IMR-90 (cell line): Measurements from ENCODE around the gene TAS2R30. TPM values are rescaled to one million over a fixed set of nuclear protein-coding genes. Genes with fewer than 3 reads are reported as not detected.

Experiments used
- ATAC-seq: fragments of 200-7000 bp; cut with Tn5 transposase; 2 replicates; pipeline ENCODE4 v1.9.1; 2020; ENCODE audit warnings: low read depth, mild to moderate bottlenecking, moderate library complexity
- BruUV-seq: library from RNA; stranded (reverse); fragments of 400-500 nt; replicated peaks from 2 replicates; lab custom pipeline; 2021; lab: Mats Ljungman, UMichigan
- CTCF ChIA-PET: fragments of 300-600 bp; formaldehyde crosslinking; extraction: SDS; loops from one replicate; lab custom pipeline; 2021; ENCODE audit warnings: antibody characterized with exemption; lab: Yijun Ruan, JAX
- POLR2A ChIA-PET: fragments of 300-600 bp; sonication (Branson Sonifier 250); formaldehyde crosslinking; loops from one replicate; lab custom pipeline; 2022; ENCODE audit warnings: antibody characterized with exemption; ENCODE audit not compliant: unreplicated experiment; lab: Charles Lee
- DNase-seq: peaks from one replicate; pipeline ENCODE4 v3.0.0; 2013
- H2AFZ ChIP-seq: replicated peaks from 2 replicates; pipeline ENCODE3; 2013; ENCODE audit warnings: low read length, mild to moderate bottlenecking; ENCODE audit not compliant: poor library complexity
- H2AK5ac ChIP-seq: 2 replicates; pipeline ENCODE4 v1.6.1; 2013; ENCODE audit warnings: low read depth, low read length, inconsistent platforms
- H2AK9ac ChIP-seq: replicated peaks from 2 replicates; pipeline ENCODE3; 2013; ENCODE audit warnings: mild to moderate bottlenecking, low read depth, low read length, moderate library complexity; ENCODE audit not compliant: poor library complexity
- H2BK120ac ChIP-seq: 2 replicates; pipeline ENCODE4 v1.6.1; 2013; ENCODE audit warnings: low read depth, low read length, inconsistent platforms
- H2BK15ac ChIP-seq: 3 replicates; pipeline ENCODE4 v1.6.1; 2013; ENCODE audit warnings: low read depth, low read length, inconsistent platforms
- H2BK20ac ChIP-seq: 2 replicates; pipeline ENCODE4 v1.6.1; 2013; ENCODE audit warnings: low read depth, mild to moderate bottlenecking, inconsistent platforms, low read length, moderate library complexity
- H2BK5ac ChIP-seq: 2 replicates; pipeline ENCODE4 v1.6.1; 2013; ENCODE audit warnings: mild to moderate bottlenecking, low read depth, low read length, inconsistent platforms; ENCODE audit not compliant: poor library complexity, severe bottlenecking
- H3K14ac ChIP-seq: replicated peaks from 2 replicates; pipeline ENCODE4 v1.6.1; 2013; ENCODE audit warnings: low read depth, low read length, inconsistent platforms
- H3K18ac ChIP-seq: 2 replicates; pipeline ENCODE4 v1.6.1; 2013; ENCODE audit warnings: low read depth, low read length, control low read depth
- H3K23ac ChIP-seq: 2 replicates; pipeline ENCODE4 v1.6.1; 2013; ENCODE audit warnings: low read depth, low read length, inconsistent platforms
- H3K27ac ChIP-seq: 2 replicates; pipeline ENCODE4 v1.5.1; 2013; ENCODE audit warnings: mild to moderate bottlenecking, control low read depth, low read length; ENCODE audit not compliant: insufficient read depth
- H3K27me3 ChIP-seq: 2 replicates; pipeline ENCODE4 v1.6.1; 2013; ENCODE audit warnings: low read length; ENCODE audit not compliant: control insufficient read depth, insufficient read depth
- H3K36me3 ChIP-seq: 2 replicates; pipeline ENCODE4 v1.6.1; 2013; ENCODE audit warnings: low read length, mixed read lengths; ENCODE audit not compliant: control insufficient read depth, insufficient read depth
- H3K4ac ChIP-seq: 2 replicates; pipeline ENCODE4 v1.6.1; 2013; ENCODE audit warnings: low read depth, low read length, inconsistent platforms
- H3K4me1 ChIP-seq: 2 replicates; pipeline ENCODE4 v1.6.1; 2013; ENCODE audit warnings: low read length, mixed read lengths; ENCODE audit not compliant: control insufficient read depth, insufficient read depth
- H3K4me2 ChIP-seq: 2 replicates; pipeline ENCODE4 v1.6.1; 2013; ENCODE audit warnings: low read depth, mild to moderate bottlenecking, control low read depth, low read length, moderate library complexity
- H3K4me3 ChIP-seq: 2 replicates; pipeline ENCODE4 v1.5.1; 2013; ENCODE audit warnings: low read depth, mild to moderate bottlenecking, control low read depth, low read length, moderate library complexity; ENCODE audit not compliant: insufficient read depth
- H3K56ac ChIP-seq: 2 replicates; pipeline ENCODE4 v1.6.1; 2013; ENCODE audit warnings: low read length, inconsistent platforms; ENCODE audit not compliant: insufficient read depth; ENCODE audit errors: extremely low read depth
- H3K79me1 ChIP-seq, 2 experiments: 2 replicates each; pipeline ENCODE4 v1.6.1; 2013; ENCODE audit warnings: low read length in 2 of 2, inconsistent platforms in 1 of 2, low read depth in 1 of 2
- H3K9ac ChIP-seq: 2 replicates; pipeline ENCODE4 v1.6.1; 2013; ENCODE audit warnings: low read depth, low read length, control low read depth
- H3K9me1 ChIP-seq: 2 replicates; pipeline ENCODE4 v1.6.1; 2013; ENCODE audit warnings: low read length, inconsistent platforms; ENCODE audit not compliant: insufficient read depth
- H3K9me3 ChIP-seq: 2 replicates; pipeline ENCODE4 v1.6.1; 2013; ENCODE audit warnings: low read length; ENCODE audit not compliant: control insufficient read depth, insufficient read depth
- H4K20me1 ChIP-seq: 2 replicates; pipeline ENCODE4 v1.6.1; 2013; ENCODE audit warnings: low read length, inconsistent platforms; ENCODE audit not compliant: insufficient read depth
- H4K5ac ChIP-seq: 2 replicates; pipeline ENCODE4 v1.6.1; 2013; ENCODE audit warnings: mild to moderate bottlenecking, low read depth, low read length, control low read depth
- H4K8ac ChIP-seq, 2 experiments: 2 replicates each; pipeline ENCODE4 v1.6.1; 2013; ENCODE audit warnings: low read depth in 2 of 2, low read length in 2 of 2, control low read depth in 1 of 2, inconsistent platforms in 1 of 2
- H4K91ac ChIP-seq: 2 replicates; pipeline ENCODE4 v1.6.1; 2013; ENCODE audit warnings: low read depth, low read length, inconsistent platforms; ENCODE audit not compliant: insufficient read depth
- BHLHE40 ChIP-seq: fragments of 150-350 bp; IDR thresholded peaks from 2 replicates; pipeline ENCODE4 v1.6.1; 2016; ENCODE audit warnings: mild to moderate bottlenecking, low read depth, low read length
- CEBPB ChIP-seq: IDR thresholded peaks from 2 replicates; pipeline ENCODE4 v1.6.1; 2012; ENCODE audit warnings: low read depth, low read length, improper control_type of control experiment
- CHD1 ChIP-seq: IDR thresholded peaks from 2 replicates; pipeline ENCODE4 v1.6.1; 2012; ENCODE audit warnings: low read depth, low read length, improper control_type of control experiment
- CTCF ChIP-seq: conservative IDR thresholded peaks from 2 replicates; pipeline ENCODE4 v1.5.1; 2012; ENCODE audit warnings: mild to moderate bottlenecking, low read depth, low read length, improper control_type of control experiment
- ELK1 ChIP-seq: fragments of 150-350 bp; IDR thresholded peaks from 2 replicates; pipeline ENCODE4 v1.6.1; 2016; ENCODE audit warnings: low read depth, mild to moderate bottlenecking, low read length, moderate library complexity, borderline replicate concordance
- FOS ChIP-seq: fragments of 150-350 bp; IDR thresholded peaks from 2 replicates; pipeline ENCODE4 v1.6.1; 2016; ENCODE audit warnings: low read depth, low read length
- MAFK ChIP-seq: IDR thresholded peaks from 2 replicates; pipeline ENCODE4 v1.6.1; 2012; ENCODE audit warnings: low read depth, low read length, improper control_type of control experiment
- MXI1 ChIP-seq: IDR thresholded peaks from 2 replicates; pipeline ENCODE4 v1.6.1; 2012; ENCODE audit warnings: low read depth, mild to moderate bottlenecking, low read length, moderate library complexity, borderline replicate concordance
- NFE2L2 ChIP-seq: fragments of 150-350 bp; IDR thresholded peaks from 2 replicates; pipeline ENCODE4 v1.6.1; 2016; ENCODE audit warnings: low read depth, mild to moderate bottlenecking, low read length
- POLR2A ChIP-seq: IDR thresholded peaks from 2 replicates; pipeline ENCODE4 v1.6.1; 2012; ENCODE audit warnings: mild to moderate bottlenecking, low read depth, low read length
- RAD21 ChIP-seq: IDR thresholded peaks from 2 replicates; pipeline ENCODE4 v1.6.1; 2012; ENCODE audit warnings: low read length, improper control_type of control experiment
- RCOR1 ChIP-seq: IDR thresholded peaks from 2 replicates; pipeline ENCODE4 v1.6.1; 2012; ENCODE audit warnings: mild to moderate bottlenecking, low read length, improper control_type of control experiment; ENCODE audit not compliant: insufficient replicate concordance
- RFX5 ChIP-seq: IDR thresholded peaks from 2 replicates; pipeline ENCODE4 v1.8.0; 2012; ENCODE audit warnings: low read depth, mild to moderate bottlenecking, low read length, moderate library complexity
- USF2 ChIP-seq: fragments of 150-350 bp; IDR thresholded peaks from 2 replicates; pipeline ENCODE4 v1.6.1; 2017; ENCODE audit warnings: mild to moderate bottlenecking, antibody characterized with exemption, low read length, low read depth
- dilution Hi-C: fragments of 300-500 bp; cut with HindIII; formaldehyde crosslinking; loops from one replicate; pipeline ENCODE4 v1.14.3; 2018; ENCODE audit warnings: low sequenced_read_pairs; ENCODE audit not compliant: unreplicated experiment
- in situ Hi-C: fragments of 300-500 bp; cut with MboI; formaldehyde crosslinking; loops from 3 replicates; pipeline ENCODE4 v1.14.3; 2019; ENCODE audit warnings: low sequenced_read_pairs, inconsistent platforms, mixed read lengths
- intact Hi-C: fragments of 100-400 bp; cut with micrococcal nuclease; formaldehyde crosslinking; loops from 2 replicates; pipeline ENCODE4 v1.10.0; 2022
- polyA plus RNA-seq, 3 experiments: library from polyadenylated mRNA; depleted of rRNA; stranded (reverse); fragments of >200 nt; gene quantifications; 2 replicates each; pipeline ENCODE4 v1.2.3, GENCODE V29; 2012; ENCODE audit warnings: low replicate concordance in 1 of 3
- total RNA-seq: library from RNA; depleted of rRNA; stranded (reverse); fragments of >200 nt; gene quantifications from 2 replicates; pipeline ENCODE4 v1.2.3, GENCODE V29; 2012

Gene TAS2R30
- total and polyA plus RNA-seq, 2 of the 4 experiments (the other 2 are of a cell fraction) = 0.03 to 5.0 TPM

- dilution Hi-C loops = loop anchor here (25.0 kb wide), 1 partner anchor 396 kb away; no protein-coding TSS in a partner anchor
- CTCF ChIA-PET = interaction anchor here (0.6 kb wide), 1 partner anchor 11 kb away, joined by 3 read pairs; no protein-coding TSS in a partner anchor
Observed at GRCh38 chr12:11183011-11183410, 48.6 kb upstream of the TAS2R30 start.

More at GRCh38 chr12:11183011-11183410, 48.6 kb upstream of the TAS2R30 start:
- DNase-seq (no peak), ATAC-seq (no peak)
- H2BK120ac ChIP-seq = no peak overlapping the region
- H3K4me3 ChIP-seq = no peak overlapping the region
- H2BK15ac ChIP-seq = no peak overlapping the region
- no peak overlapping the region for H4K8ac ChIP-seq
- H3K18ac ChIP-seq = no peak overlapping the region
- in situ Hi-C loops = no loop called here
- no peaks in the 10 kb centered on the region for H3K9me1 ChIP-seq
- H2BK20ac ChIP-seq = no peak overlapping the region
- no peak overlapping the region for H3K4ac ChIP-seq
- H3K56ac ChIP-seq = no peak overlapping the region
- no peak overlapping the region for H2AFZ ChIP-seq
- no peak overlapping the region for H3K9ac ChIP-seq
- H2AK5ac ChIP-seq = no peak overlapping the region
- POLR2A ChIA-PET = no interaction called here
- H3K4me2 ChIP-seq = no peak overlapping the region
- H3K27me3 ChIP-seq = no peaks in the 10 kb centered on the region
- no peaks in the 10 kb centered on the region; a peak in 1 of 4 replicates for H3K79me1 ChIP-seq
- no peaks in the 10 kb centered on the region for H3K36me3 ChIP-seq
- H4K5ac ChIP-seq = no peak overlapping the region
- H4K20me1 ChIP-seq = no peaks in the 10 kb centered on the region
- no peak overlapping the region for H2BK5ac ChIP-seq
- H2AK9ac ChIP-seq = no peak overlapping the region
- TF ChIP-seq MXI1 (no peak), CEBPB (no peak), USF2 (no peak), CTCF (no peak), MAFK (no peak), BHLHE40 (no peak), RCOR1 (no peak), RAD21 (no peak), POLR2A (no peak), FOS (no peak), ELK1 (no peak), RFX5 (no peak), NFE2L2 (no peak), CHD1 (no peak)
- no TSS peak for BruUV-seq
- H3K23ac ChIP-seq = no peak overlapping the region
- H3K27ac ChIP-seq = no peak overlapping the region
- no peak overlapping the region for H4K91ac ChIP-seq
- intact Hi-C loops = no loop called here
- H3K14ac ChIP-seq = no peak overlapping the region
- H3K9me3 ChIP-seq = no peaks in the 10 kb centered on the region
- no peaks in the 10 kb centered on the region for H3K4me1 ChIP-seq
